ENCODE data around the gene DBI. TPM values are rescaled to one million over a fixed set of nuclear protein-coding genes. Genes with fewer than 3 reads are reported as not detected.
A peak's percentile ranks its signal among the peaks of the same experiment; 100 is the strongest.

Gene DBI
- total and polyA plus RNA-seq, 8 donors, result 20.6 to 200 (median 36.3) TPM

DNA sequence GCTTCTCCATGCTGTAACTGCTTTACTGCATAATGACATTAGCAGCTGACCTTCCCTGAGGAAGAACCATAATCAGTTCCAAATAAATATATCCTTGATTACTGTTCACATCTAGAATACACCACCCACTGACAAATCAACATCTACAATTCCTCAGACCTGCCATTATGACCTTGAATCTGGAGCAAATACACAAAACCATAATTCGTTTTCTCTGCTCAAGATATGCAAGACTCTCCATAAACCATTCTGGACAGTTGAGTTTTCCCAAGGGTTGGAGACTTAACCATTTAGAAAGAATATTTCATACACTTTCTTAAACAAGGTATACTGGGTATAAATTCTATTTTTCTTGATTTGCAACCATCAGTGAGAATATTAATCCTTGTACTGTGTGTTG lies 11.9 kb upstream of the DBI start:
- no peaks in the 10 kb centered on the region for H3K9me3 ChIP-seq
- ATAC-seq (no peak), FAIRE-seq (no peak), DNase-seq (no peak)
- TF ChIP-seq, protein P1, sequence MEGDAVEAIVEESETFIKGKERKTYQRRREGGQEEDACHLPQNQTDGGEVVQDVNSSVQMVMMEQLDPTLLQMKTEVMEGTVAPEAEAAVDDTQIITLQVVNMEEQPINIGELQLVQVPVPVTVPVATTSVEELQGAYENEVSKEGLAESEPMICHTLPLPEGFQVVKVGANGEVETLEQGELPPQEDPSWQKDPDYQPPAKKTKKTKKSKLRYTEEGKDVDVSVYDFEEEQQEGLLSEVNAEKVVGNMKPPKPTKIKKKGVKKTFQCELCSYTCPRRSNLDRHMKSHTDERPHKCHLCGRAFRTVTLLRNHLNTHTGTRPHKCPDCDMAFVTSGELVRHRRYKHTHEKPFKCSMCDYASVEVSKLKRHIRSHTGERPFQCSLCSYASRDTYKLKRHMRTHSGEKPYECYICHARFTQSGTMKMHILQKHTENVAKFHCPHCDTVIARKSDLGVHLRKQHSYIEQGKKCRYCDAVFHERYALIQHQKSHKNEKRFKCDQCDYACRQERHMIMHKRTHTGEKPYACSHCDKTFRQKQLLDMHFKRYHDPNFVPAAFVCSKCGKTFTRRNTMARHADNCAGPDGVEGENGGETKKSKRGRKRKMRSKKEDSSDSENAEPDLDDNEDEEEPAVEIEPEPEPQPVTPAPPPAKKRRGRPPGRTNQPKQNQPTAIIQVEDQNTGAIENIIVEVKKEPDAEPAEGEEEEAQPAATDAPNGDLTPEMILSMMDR (IDR thresholded peaks at IDR 0.05), result no peak
- WGBS, 2 donors, result 37 to 42% methylated on average over 1 of the region's 1 CpG
- peaks cover 4 to 10% (median 9%) of the 10 kb centered on the region in 3 donors for H3K4me1 ChIP-seq
- H3K27me3 ChIP-seq, result no peaks in the 10 kb centered on the region
- intact Hi-C loops (cut with DNase I), result no loop called here
- no peaks in the 10 kb centered on the region for H3K36me3 ChIP-seq
- H3K4me3 ChIP-seq, result no peak overlapping the region
- H3K27ac ChIP-seq, result no peak overlapping the region

DNA sequence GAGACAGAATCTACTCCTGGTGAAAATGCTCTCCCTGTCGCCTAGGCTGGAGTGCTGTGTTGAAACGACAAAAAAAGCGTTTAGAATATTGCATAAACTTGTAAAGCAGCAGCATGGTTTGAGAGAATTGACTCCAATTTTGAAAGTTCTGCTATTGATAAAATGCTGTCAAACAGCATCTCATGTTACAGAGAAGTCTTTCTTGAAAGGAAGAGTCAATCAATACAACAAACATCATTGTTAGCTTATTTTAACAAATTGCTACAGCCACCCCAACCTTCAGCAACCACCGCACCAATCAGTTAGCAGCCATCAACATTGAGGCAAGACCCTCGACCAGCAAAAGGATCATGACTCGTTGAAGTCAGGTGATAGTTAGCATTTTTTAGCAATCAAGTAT lies 7.0 kb upstream of the DBI start:
- H3K27ac ChIP-seq, result no peak overlapping the region
- no peaks in the 10 kb centered on the region for H3K27me3 ChIP-seq
- DNase-seq (no peak), ATAC-seq (no peak), FAIRE-seq (no peak)
- 69 to 70% methylated on average over 6 of the region's 6 CpGs for WGBS, 2 donors
- no peak overlapping the region for H3K4me3 ChIP-seq
- TF ChIP-seq, protein P1 (IDR thresholded peaks at IDR 0.05), result no peak
- no peaks in the 10 kb centered on the region for H3K9me3 ChIP-seq
- no peaks in the 10 kb centered on the region for H3K36me3 ChIP-seq
- intact Hi-C loops (cut with DNase I), result no loop called here
- H3K4me1 ChIP-seq, result peaks cover 0 to 3% (median under 1%) of the 10 kb centered on the region in 3 donors

DNA sequence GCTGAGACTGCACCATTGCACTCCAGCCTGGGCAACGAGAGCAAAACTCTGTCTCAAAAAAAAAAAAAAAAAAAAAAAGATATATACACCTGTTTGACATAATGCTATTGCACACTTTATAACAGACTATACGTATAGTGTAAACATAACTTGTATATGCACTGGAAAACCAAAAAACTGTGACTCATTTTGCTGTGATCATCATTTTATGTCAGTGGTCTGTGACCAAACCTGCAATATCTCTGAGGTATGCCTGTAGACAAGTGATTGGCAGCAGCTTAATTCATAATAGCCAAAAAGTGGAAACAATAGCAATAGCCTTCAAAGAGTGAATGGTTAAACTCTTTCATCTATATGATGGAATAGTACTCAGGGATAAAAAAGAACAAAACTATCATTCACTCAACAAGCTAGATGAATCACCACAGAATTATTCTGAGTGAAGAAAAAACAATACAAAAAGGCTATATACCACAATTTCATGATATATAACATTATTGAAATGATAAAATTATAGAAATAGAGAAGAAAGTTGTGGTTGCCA lies 6.3 kb upstream of the DBI start:
- ATAC-seq, result no peak
- Histone ChIP-seq H3K27ac (no peak overlapping the region), H3K36me3 (no peaks in the 10 kb centered on the region), H3K27me3 (no peaks in the 10 kb centered on the region), H3K4me3 (no peak overlapping the region), H3K4me1 (peaks cover 0 to 9% (median 7%) of the 10 kb centered on the region in 3 donors), H3K9me3 (no peaks in the 10 kb centered on the region)
- TF ChIP-seq, protein P1 (IDR thresholded peaks at IDR 0.05), result no peak
- WGBS, 2 donors, result 90 to 98% methylated on average over 2 of the region's 2 CpGs
- no peak for FAIRE-seq
- intact Hi-C loops (cut with DNase I), result no loop called here
- DNase-seq, result no peak

DNA sequence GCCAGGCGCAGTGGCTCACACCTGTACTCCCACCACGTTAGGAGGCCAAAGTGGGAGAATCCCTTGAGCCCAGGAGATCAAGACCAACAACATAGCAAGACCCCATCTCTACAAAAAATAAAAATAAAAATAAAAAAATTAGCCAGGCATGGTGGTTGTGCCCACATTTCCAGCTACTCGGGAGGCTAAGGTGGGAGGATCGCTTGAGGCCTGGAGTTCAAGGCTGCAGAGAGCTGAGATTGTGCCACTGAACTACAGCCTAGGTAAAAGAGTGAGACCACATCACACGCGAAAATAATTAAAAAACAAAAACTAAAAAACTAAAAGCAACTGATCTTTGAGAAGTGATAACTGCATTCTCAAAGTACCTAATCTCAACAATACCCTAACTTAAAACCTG lies 2.0 kb upstream of the DBI start:
- Histone ChIP-seq H3K27me3 (no peaks in the 10 kb centered on the region), H3K4me3 (no peak overlapping the region), H3K9me3 (no peaks in the 10 kb centered on the region), H3K36me3 (peaks cover 0 to 2% (median 0%) of the 10 kb centered on the region in 3 donors), H3K4me1 (peaks cover 7 to 17% (median 8%) of the 10 kb centered on the region in 3 donors), H3K27ac (no peak overlapping the region)
- intact Hi-C loops (cut with DNase I), result no loop called here
- 74 to 86% methylated on average over 6 of the region's 6 CpGs for WGBS, 2 donors
- FAIRE-seq, result no peak
- no peak for ATAC-seq
- TF ChIP-seq, protein P1 (IDR thresholded peaks at IDR 0.05), result no peak
- no peak for DNase-seq

DNA sequence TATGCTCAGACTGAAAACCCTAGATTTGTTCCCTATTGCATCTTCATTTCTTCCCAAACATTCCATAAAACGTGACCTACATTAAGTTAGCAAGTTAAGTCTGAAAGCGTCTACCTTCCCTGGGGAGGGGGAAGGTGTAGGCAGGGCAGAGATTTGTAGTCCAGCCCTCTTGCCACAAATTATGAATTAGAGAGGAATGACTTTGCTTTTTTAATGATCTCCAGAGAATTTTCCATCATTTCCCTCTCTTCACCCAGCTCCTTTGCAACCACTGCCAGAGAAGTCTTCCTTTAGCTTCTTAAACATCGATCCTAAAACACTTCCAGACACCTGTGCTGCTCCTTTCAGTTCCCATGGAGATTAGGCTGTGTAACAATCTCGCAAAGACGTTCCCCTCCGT lies 1.3 kb upstream of the DBI start:
- H3K27ac ChIP-seq, result peak overlapping the region in 2 of 4 donors; percentile 82 to 84
- H3K9me3 ChIP-seq, result no peaks in the 10 kb centered on the region
- WGBS, 2 donors, result 21 to 29% methylated on average over 6 of the region's 6 CpGs
- intact Hi-C loops (cut with DNase I), result no loop called here
- DNase-seq, result no peak
- H3K4me1 ChIP-seq, result peaks cover 7 to 17% (median 8%) of the 10 kb centered on the region in 3 donors
- H3K27me3 ChIP-seq, result no peaks in the 10 kb centered on the region
- no peak for ATAC-seq
- peak overlapping the region in 2 of 4 donors; percentile 50 to 61 for H3K4me3 ChIP-seq
- peaks cover 0 to 6% (median 0%) of the 10 kb centered on the region in 3 donors for H3K36me3 ChIP-seq
- no peak for FAIRE-seq
- TF ChIP-seq, protein P1 (IDR thresholded peaks at IDR 0.05), result no peak
